ENCODE measurements around the gene PRKCE.
A peak's percentile ranks its signal among the peaks of the same experiment; 100 is the strongest.
"Not testable (repeated sequence)": the region's sequence is repeated elsewhere in the genome, so short reads cannot be mapped to it uniquely, and the experiment has no call there.

PRKCE gene

DNA sequence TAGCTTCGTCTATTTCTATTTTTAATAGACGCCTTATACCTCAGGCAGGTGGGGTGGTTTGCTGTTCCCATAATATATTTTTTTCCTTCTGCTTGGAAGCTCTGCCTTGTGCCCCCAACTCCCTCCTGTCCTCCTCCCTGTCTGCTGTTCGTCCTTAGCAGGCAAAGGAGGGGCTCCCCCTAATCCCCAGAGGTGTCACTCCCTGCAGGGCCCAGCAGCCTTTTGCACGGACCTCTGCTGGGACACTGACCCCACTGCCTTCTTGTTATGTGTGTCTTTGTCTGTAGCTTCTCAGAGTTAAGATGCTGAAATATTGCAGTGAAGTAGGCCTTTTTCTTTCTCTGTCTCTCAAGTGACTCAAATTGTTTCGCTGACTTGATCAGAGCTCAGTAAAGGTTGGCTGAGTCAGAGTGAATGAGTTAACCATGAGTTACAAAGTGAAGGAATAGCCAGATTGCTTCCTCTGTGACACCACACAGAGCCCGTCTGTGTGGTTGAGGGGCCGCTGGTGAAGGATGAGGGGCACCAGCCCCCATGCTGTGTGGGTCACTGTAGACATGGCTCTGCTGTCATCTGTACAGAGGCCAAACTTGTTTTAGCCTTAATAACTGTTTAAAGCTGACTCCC is 47.7 kb downstream of the PRKCE start:
- peak in 1 of 5 experiments; percentile 3 for DNase-seq

- DNase-seq = no peak
Measured at GRCh38 chr2:45700407-45701013, 49.0 kb downstream of the PRKCE start.

DNA sequence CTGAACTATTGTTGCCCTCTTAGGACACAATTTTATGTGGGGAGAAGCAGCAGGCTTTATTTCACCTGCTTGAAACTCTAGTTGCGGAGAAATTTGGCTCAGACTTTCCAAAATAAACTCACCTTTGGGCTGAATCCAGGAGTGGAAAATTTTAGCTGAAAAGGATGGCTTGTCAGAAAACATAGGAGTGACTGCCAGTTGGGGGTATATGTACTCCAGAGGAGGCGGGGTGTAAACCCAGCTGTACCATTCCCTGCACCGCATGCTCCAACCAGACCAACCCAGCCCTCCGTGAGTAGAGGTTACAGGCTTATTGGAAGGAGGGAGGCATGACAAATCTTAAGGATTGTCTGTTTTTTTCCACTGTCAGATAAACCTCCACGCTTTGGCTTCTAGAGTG is 53.8 kb downstream of the PRKCE start:
- DNase-seq = no peak

- no peak for DNase-seq
Measured at GRCh38 chr2:45706033-45706432, 54.6 kb downstream of the PRKCE start.

GRCh38 chr2:45707006-45707405 is 55.5 kb downstream of the PRKCE start:
- no peak for DNase-seq

DNA sequence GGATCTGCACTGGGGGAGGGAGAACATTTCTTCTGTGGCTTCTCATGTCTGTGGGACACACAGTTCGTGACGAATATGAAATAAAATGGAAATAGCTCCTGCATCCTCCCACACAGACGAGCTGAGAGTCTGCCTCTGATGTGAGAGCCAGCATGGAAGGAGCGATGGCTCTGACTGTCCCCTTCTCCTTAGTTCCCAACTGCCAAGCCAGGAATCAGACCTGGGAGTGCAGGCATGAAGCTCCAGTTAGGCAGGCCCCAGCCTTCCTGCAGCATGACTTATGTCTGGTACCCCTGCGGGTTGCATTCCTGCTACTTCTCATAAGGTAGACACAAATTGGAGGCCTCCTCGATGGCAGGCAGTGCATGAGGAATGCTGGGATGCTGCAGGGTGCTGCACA is 56.2 kb downstream of the PRKCE start:
- DNase-seq = no peak

DNA sequence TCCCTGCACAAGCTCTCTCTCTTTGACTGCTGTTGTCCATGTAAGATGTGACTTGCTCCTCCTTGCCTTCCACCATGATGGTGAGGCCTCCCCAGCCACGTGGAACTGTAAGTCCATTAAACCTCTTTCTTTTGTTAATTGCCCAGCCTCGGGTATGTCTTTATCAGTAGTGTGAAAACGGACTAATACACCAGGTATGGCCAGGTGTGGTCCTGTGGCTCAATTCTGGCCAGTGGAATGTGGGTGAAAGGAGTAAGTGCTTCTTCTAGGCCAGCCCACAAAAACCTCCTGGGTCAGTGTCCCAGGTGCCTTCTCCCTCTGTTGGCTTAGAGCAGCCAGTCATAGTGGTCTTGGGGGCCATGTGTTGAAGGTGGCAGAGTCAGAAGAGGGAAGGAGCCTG is 57.0 kb downstream of the PRKCE start:
- DNase-seq = no peak

DNA sequence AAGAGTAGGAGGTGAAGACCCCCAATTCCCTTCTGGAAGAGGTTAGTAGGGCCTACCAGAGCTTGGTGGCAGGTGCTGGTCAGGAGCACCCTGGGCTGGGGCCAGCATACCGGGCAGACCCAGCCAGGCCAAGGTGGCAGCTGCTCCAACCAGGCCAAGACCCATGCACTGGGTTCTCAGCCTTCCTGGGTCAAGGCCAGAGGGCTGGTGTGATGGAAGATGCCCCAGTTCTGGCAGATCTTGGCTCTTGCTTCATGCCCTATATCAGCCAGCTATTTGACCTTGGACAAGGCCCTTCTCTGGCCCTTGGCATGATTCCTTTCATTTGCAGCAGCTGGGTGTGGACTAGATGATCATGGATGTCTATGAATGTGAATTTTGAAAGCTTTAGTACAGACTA is 57.7 kb downstream of the PRKCE start:
- DNase-seq = no peak

- no peak for DNase-seq
Measured at GRCh38 chr2:45710468-45710867, 59.0 kb downstream of the PRKCE start.

DNA sequence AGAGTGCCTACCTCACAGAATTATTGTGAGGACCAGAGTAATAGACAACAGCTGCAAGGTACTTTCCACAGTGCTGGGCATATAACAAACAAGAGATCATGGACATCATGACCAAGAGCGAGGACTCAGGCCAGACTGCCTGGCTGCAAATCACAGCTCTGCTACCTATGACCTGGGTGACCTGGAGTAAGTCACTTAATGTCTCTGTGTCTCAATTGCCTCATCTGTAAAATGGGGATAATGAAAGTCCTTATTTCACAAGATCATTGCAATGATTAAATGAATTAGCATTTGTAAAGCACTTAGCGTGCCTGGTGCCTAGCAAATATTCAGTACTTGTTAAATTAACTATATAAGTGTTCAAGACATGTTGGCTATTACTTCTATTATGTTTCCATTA is 59.7 kb downstream of the PRKCE start:
- no peak for DNase-seq

DNA sequence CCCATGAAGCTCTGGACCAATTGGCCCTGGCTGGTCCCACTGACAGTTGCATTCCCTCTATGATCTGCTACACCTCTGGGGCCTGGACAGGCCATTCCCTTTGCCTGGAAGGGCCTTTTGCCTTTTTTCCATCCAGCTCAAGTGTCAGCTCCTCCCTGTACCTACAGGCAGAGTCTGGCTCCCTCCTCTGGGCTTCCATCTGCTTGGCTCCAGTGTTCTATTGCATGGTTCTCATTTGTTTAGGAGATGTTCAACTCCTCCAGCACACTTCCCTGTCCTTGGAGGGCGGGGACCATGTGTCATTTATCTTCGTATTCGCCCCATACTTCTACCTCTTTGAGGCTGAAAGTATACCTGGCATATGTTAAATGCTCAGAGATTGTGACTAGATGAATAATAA is 61.1 kb downstream of the PRKCE start:
- no peak for DNase-seq

DNA sequence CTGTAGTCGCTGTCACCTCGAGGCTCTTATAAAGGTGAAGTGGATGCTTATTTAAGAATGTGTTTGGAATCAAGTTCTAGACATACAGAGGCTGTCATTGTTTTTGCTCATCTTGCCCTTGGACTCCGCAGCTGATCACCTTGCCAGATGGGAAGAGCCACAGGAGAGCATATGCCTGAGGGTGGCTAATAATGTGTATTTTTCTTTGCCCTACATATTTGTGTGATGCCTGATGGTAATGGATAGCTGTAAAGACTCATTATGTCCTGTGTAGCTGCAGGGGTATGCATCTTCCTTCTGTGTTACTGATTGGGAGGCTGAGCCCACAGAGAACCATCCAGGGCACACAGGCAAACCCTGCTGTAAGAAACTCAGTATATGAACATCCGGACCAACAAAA is 61.7 kb downstream of the PRKCE start:
- DNase-seq = no peak

GRCh38 chr2:45713591-45713990 is 62.1 kb downstream of the PRKCE start:
- DNase-seq = no peak

DNA sequence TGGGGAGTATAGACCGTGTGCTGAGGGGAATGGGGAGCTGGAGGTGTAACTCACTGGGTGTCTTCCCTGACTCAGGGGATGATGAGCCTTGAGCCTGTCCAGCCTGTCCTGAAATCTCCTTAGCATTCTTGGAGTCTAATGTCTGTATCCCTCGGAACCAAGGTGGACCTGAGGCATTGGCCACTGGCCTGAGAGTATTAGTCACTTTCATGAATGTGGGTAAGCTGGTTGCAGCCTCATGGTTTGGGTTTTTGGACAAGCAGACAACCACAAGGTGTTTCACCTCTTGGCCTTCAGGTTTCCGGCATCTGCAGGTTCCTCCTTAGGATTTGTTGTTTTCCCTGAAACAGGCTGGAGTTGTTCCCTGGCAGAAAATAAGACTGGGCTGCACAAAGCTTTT is 63.2 kb downstream of the PRKCE start:
- no peak for DNase-seq

- DNase-seq = no peak
Measured at GRCh38 chr2:45715601-45716379, 64.3 kb downstream of the PRKCE start.

DNA sequence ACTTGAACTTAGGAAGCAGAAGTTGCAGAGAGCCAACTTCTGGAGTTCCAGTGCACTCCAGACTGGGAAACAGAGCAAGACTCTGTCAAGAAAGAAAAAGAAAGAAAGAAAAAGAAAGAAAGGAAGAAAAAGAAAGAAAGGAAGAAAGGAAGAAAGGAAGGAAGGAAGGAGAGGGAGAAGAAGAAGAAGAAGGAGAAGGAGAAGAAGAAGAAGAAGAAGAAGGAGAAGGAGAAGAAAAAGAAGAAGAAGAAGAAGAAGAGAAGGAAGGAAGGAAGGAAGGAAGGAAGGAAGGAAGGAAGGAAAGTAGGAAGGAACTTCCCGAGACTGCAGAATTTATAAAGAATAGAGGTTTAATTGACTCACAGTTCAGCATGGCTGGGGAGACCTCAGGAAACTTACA is 65.0 kb downstream of the PRKCE start:
- not testable (repeated sequence) for DNase-seq

DNA sequence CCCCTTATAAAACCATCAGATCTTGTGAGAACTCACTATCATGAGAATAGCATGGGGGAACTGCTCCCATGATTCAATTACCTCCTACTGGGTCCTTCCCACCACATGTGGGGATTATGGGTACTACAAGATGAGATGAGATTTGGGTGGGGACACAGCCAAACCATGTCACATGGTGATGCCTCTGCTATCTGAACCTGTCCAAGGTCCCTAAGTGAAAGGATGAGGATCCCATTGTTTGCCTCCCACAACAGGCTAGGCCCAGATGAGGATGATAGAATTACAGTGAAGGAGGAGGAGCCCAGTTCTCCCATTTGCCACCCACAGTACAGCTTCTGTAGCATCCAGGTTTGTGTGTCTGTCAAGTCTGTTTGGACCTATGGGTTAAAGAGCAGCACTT is 65.4 kb downstream of the PRKCE start:
- DNase-seq = no peak

- no peak for DNase-seq
Measured at GRCh38 chr2:45720210-45720609, 68.7 kb downstream of the PRKCE start.

DNA sequence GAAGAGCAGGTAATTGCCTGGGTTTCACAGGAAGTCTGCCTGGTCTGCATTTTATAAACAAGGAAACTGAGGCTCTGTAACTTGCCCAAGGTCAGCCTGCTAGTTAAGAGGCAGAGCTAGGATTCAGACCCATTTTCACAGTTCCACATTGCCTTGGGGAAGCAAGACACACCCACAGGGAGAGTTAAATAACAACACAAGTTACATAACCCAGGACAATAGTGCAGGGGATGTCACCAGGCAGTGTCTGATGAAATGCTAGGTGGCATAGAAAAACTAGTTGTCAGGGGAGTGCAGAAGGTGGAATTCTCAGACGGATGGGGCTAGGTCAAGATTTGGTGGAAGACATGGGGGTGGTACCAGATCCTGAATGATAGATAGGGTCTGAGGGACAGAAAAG is 69.7 kb downstream of the PRKCE start:
- DNase-seq = no peak

- no peak for DNase-seq
Measured at GRCh38 chr2:45722477-45722876, 71.0 kb downstream of the PRKCE start.

GRCh38 chr2:45723857-45724256 is 72.4 kb downstream of the PRKCE start:
- no peak for DNase-seq

GRCh38 chr2:45724335-45724734 is 72.9 kb downstream of the PRKCE start:
- DNase-seq = no peak

GRCh38 chr2:45725731-45726130 is 74.3 kb downstream of the PRKCE start:
- no peak for DNase-seq

- no peak for DNase-seq
Measured at GRCh38 chr2:45726188-45726587, 74.7 kb downstream of the PRKCE start.
